ENCODE results near the gene AOPEP. TPM values are rescaled to one million over a fixed set of nuclear protein-coding genes. Genes with fewer than 3 reads are reported as not detected.

AOPEP gene
- total and polyA plus RNA-seq, 9 of the 15 experiments (the other 6 are each of a cell fraction or from before 2014, with no cell fraction given): 4.5 to 19.3 (median 13.5) TPM

GRCh38 chr9:94874316-94874715, 147.8 kb downstream of the AOPEP start:
- Histone ChIP-seq H3K79me2 (ENCODE audit: control insufficient read depth, insufficient read depth, low read length) (no peaks in the 10 kb centered on the region), H3K4me3 (no peak overlapping the region), H3K9me1 (ENCODE audit: control insufficient read depth, insufficient read depth, low read length) (no peaks in the 10 kb centered on the region), H3K36me3 (ENCODE audit: control insufficient read depth, insufficient read depth, low read length) (no peaks in the 10 kb centered on the region), H4K20me1 (replicated peaks; ENCODE audit: control insufficient read depth, insufficient read depth, low read length) (no peaks in the 10 kb centered on the region), H2AFZ (ENCODE audit: low read depth, low read length) (no peak overlapping the region), H3K4me1 (replicated peaks in 1 of 2; ENCODE audit: control insufficient read depth in 2 of 2, insufficient read depth in 2 of 2, low read length in 2 of 2) (peaks cover 0 to 5% of the 10 kb centered on the region in 2 experiments; a peak in 4 of 5 replicates), H3K9ac (ENCODE audit: insufficient read depth in 1 of 2, low read depth in 2 of 2, low read length in 2 of 2) (no peak overlapping the region), H3K4me2 (ENCODE audit: insufficient read depth, low read length) (no peak overlapping the region), H3K27ac (ENCODE audit: extremely low read depth, low read depth, low read length) (no peak overlapping the region), H3K27me3 (ENCODE audit: control insufficient read depth in 2 of 2, insufficient read depth in 2 of 2, low read length in 2 of 2) (no peaks in the 10 kb centered on the region), H3K9me3 (replicated peaks; ENCODE audit: control insufficient read depth, insufficient read depth, low read depth, low read length) (no peaks in the 10 kb centered on the region)
- POLR2A ChIA-PET: no interaction called here
- CTCF ChIA-PET (ENCODE audit: low intra/inter-chr PET ratio): no interaction called here
- WGBS (ENCODE audit: insufficient coverage, low coverage, missing lambda C conversion rate): 53% methylated on average over 3 of the region's 3 CpGs
- ATAC-seq (no peak), FAIRE-seq (no peak), DNase-seq (ENCODE audit: extremely low read depth in 1 of 4, low spot score in 3 of 4) (no peak)
- intact Hi-C loops (cut with micrococcal nuclease): no loop called here
- no TSS peak for BruUV-seq (replicated peaks)
- in situ Hi-C loops (cut with MboI): no loop called here
- no peak for TF ChIP-seq SMAD2 (IDR thresholded peaks at IDR 0.05; ENCODE audit: low read depth, low read length)
- TF ChIP-seq ARID4B (CRISPR knock-in tag; IDR thresholded peaks at IDR 0.05): no peak
- no peak for TF ChIP-seq KAT2B (IDR thresholded peaks at IDR 0.05; ENCODE audit: low read depth, low read length)
- TF ChIP-seq COPS2 (conservative IDR thresholded peaks at IDR 0.05): no peak
- TF ChIP-seq HCFC1 (IDR thresholded peaks at IDR 0.05; ENCODE audit: low read depth, low read length): no peak
- TF ChIP-seq SAP30 (IDR thresholded peaks at IDR 0.05; ENCODE audit: borderline replicate concordance, insufficient read depth, low read depth, low read length, poor library complexity, severe bottlenecking): no peak
- TF ChIP-seq ZBTB34 (CRISPR knock-in tag; IDR thresholded peaks at IDR 0.05): no peak
- TF ChIP-seq PREB (CRISPR knock-in tag; IDR thresholded peaks at IDR 0.05): no peak
- no peak for TF ChIP-seq ZNF589 (CRISPR knock-in tag; IDR thresholded peaks at IDR 0.05; ENCODE audit: low read depth)
- no peak for TF ChIP-seq ELK1 (CRISPR knock-in tag; IDR thresholded peaks at IDR 0.05)
- TF ChIP-seq SIRT6 (IDR thresholded peaks at IDR 0.05; ENCODE audit: low read depth, low read length): no peak

Data from K562 (cell line).